Stimulated activated naive CD8-positive, alpha-beta T cell treated with anti-CD3 and anti-CD28 coated beads, Interleukin-15, amount 100 ng/mL, for 72 hours (primary cell): Measurements from ENCODE around the gene ROR1.

ENCODE experiments used
- ATAC-seq: fragments of 150-1000 bp; cut with Tn5 transposase; 2 replicates; pipeline ENCODE4 v1.10.0; 2021; ENCODE audit warnings: mild to moderate bottlenecking, moderate library complexity
- DNase-seq, 2 donors: peaks; one replicate each; pipeline ENCODE4 v3.0.0; 2021 to 2022
- H3K27ac Mint-ChIP-seq, 2 donors: one replicate each; pipeline ENCODE4 v1.8.0; 2022; ENCODE audit warnings: mild to moderate bottlenecking in 2 of 2, mixed read lengths in 2 of 2, moderate library complexity in 2 of 2
- H3K27me3 Mint-ChIP-seq: one replicate; pipeline ENCODE4 v1.8.0; 2022; ENCODE audit warnings: mixed read lengths
- H3K4me1 Mint-ChIP-seq: one replicate; pipeline ENCODE4 v1.8.0; 2022; ENCODE audit warnings: mild to moderate bottlenecking, mixed read lengths
- H3K4me3 Mint-ChIP-seq, 2 donors: one replicate each; pipeline ENCODE4 v1.8.0; 2022; ENCODE audit warnings: mild to moderate bottlenecking in 2 of 2, mixed read lengths in 2 of 2, moderate library complexity in 1 of 2
- H3K9me3 Mint-ChIP-seq, 2 donors: one replicate each; pipeline ENCODE4 v1.8.0; 2022; ENCODE audit warnings: mixed read lengths in 2 of 2

The ROR1 gene

GRCh38 chr1:63921802-63922201 is 148.0 kb downstream of the ROR1 start:
- no peak for DNase-seq
- H3K4me3 Mint-ChIP-seq: no peak overlapping the region
- H3K27me3 Mint-ChIP-seq: no peaks in the 10 kb centered on the region
- no peaks in the 10 kb centered on the region for H3K9me3 Mint-ChIP-seq
- H3K27ac Mint-ChIP-seq: no peak overlapping the region
- ATAC-seq: no peak
- no peaks in the 10 kb centered on the region for H3K4me1 Mint-ChIP-seq

DNA sequence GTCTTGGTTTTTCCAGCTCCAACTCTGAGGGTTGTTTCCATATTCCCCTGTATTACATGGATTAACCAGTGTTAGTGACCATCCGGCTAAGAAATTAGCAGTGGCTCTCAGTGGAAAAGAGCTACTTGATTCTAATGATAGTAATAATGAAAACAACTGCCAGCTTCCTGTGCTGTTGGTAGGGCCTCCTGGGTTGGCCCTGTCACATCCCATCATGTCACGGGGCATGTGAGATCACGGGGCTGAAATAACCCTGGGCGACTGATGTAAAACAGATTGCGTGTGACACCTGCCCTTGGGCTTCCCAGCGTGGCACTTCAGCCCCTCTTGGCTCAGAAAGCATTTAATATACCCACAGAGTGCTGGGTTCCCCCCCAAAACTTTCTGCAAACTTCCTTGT is 149.0 kb downstream of the ROR1 start:
- no peak overlapping the region for H3K4me3 Mint-ChIP-seq

GRCh38 chr1:63923302-63923701 is 149.5 kb downstream of the ROR1 start:
- H3K4me1 Mint-ChIP-seq: no peaks in the 10 kb centered on the region
- ATAC-seq (no peak), DNase-seq (no peak)
- H3K27ac Mint-ChIP-seq: no peak overlapping the region
- no peaks in the 10 kb centered on the region for H3K9me3 Mint-ChIP-seq
- H3K4me3 Mint-ChIP-seq: no peak overlapping the region
- H3K27me3 Mint-ChIP-seq: no peaks in the 10 kb centered on the region

More for the DNA sequence above, 149.0 kb downstream of the ROR1 start:
- Mint-ChIP-seq H3K27me3 (no peaks in the 10 kb centered on the region), H3K9me3 (no peaks in the 10 kb centered on the region), H3K4me1 (no peaks in the 10 kb centered on the region), H3K27ac (no peak overlapping the region)
- ATAC-seq (no peak), DNase-seq (no peak)

GRCh38 chr1:63924600-63924999 is 150.8 kb downstream of the ROR1 start:
- DNase-seq (no peak), ATAC-seq (no peak)
- no peak overlapping the region for H3K27ac Mint-ChIP-seq
- H3K4me3 Mint-ChIP-seq: no peak overlapping the region
- no peaks in the 10 kb centered on the region for H3K27me3 Mint-ChIP-seq
- H3K4me1 Mint-ChIP-seq: no peaks in the 10 kb centered on the region
- no peaks in the 10 kb centered on the region for H3K9me3 Mint-ChIP-seq

DNA sequence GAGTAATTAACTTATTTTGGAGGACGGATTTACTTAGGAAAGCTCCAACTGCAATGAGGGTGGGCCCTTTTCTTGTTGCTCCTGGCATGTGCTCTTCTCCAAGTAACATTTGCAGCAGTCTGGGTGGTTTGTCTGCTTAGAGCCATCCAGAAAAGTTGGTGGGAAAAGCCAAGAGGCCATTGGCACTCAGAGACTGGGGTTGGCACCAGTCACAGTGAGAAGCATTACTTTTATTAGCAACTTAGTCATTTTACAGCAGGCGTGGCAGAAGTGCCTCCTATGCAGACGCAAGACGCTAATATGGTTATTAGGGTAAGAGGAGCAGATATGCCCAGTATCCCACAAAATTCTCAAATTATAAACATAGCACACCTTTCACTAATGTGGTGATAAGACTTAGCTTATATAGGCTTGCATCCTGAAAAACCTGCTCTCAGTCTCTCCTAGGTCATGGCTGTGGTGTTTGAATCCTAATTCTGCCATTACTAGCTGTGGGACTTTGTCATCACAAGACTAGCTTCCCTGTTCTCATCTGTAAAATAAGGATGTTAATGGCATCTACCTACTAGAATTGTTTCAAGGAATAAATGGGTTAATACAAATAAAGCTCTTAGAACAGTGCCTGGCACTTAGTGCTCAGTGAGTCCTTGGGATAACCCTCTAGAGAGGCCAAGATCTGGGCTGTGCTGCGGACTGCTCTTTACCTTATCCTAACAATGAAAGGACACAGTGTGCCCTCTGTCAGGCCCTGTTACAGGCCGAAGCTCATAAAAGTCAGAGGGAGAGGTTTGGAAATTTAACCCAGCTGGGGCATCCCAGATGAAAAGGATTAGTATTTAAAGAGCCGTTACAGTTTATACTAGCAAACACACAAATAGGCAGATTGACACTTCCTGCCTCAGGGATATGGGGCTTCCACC is 154.6 kb downstream of the ROR1 start:
- no peaks in the 10 kb centered on the region for H3K4me1 Mint-ChIP-seq
- H3K9me3 Mint-ChIP-seq: no peaks in the 10 kb centered on the region
- no peaks in the 10 kb centered on the region for H3K27me3 Mint-ChIP-seq
- H3K4me3 Mint-ChIP-seq: no peak overlapping the region
- ATAC-seq (no peak), DNase-seq (no peak)
- H3K27ac Mint-ChIP-seq: no peak overlapping the region

GRCh38 chr1:63929106-63929478 is 155.3 kb downstream of the ROR1 start:
- ATAC-seq: no peak
- Mint-ChIP-seq H3K27me3 (no peaks in the 10 kb centered on the region), H3K4me3 (no peak overlapping the region), H3K9me3 (no peaks in the 10 kb centered on the region), H3K27ac (no peak overlapping the region), H3K4me1 (no peaks in the 10 kb centered on the region)
- no peak for DNase-seq

GRCh38 chr1:63931468-63931867 is 157.7 kb downstream of the ROR1 start:
- no peaks in the 10 kb centered on the region for H3K27me3 Mint-ChIP-seq
- no peak overlapping the region for H3K4me3 Mint-ChIP-seq
- no peak overlapping the region for H3K27ac Mint-ChIP-seq
- H3K9me3 Mint-ChIP-seq: no peaks in the 10 kb centered on the region
- ATAC-seq (no peak), DNase-seq (no peak)
- no peaks in the 10 kb centered on the region for H3K4me1 Mint-ChIP-seq

GRCh38 chr1:63934697-63935096 is 160.9 kb downstream of the ROR1 start:
- no peaks in the 10 kb centered on the region for H3K27me3 Mint-ChIP-seq
- no peaks in the 10 kb centered on the region for H3K9me3 Mint-ChIP-seq
- DNase-seq (no peak), ATAC-seq (no peak)
- H3K27ac Mint-ChIP-seq: no peak overlapping the region
- H3K4me1 Mint-ChIP-seq: no peaks in the 10 kb centered on the region
- no peak overlapping the region for H3K4me3 Mint-ChIP-seq

GRCh38 chr1:63935143-63935542 is 161.3 kb downstream of the ROR1 start:
- no peaks in the 10 kb centered on the region for H3K4me1 Mint-ChIP-seq
- no peak overlapping the region for H3K27ac Mint-ChIP-seq
- H3K27me3 Mint-ChIP-seq: no peaks in the 10 kb centered on the region
- no peak overlapping the region for H3K4me3 Mint-ChIP-seq
- no peak for DNase-seq
- ATAC-seq: no peak
- no peaks in the 10 kb centered on the region for H3K9me3 Mint-ChIP-seq

- Mint-ChIP-seq H3K27ac (no peak overlapping the region), H3K27me3 (no peaks in the 10 kb centered on the region), H3K9me3 (no peaks in the 10 kb centered on the region), H3K4me1 (no peaks in the 10 kb centered on the region), H3K4me3 (no peak overlapping the region)
- DNase-seq: no peak
- ATAC-seq: no peak
Observed at GRCh38 chr1:63935553-63935952, 161.7 kb downstream of the ROR1 start.

GRCh38 chr1:63936276-63936675 is 162.5 kb downstream of the ROR1 start:
- Mint-ChIP-seq H3K27me3 (no peaks in the 10 kb centered on the region), H3K4me1 (no peaks in the 10 kb centered on the region), H3K27ac (no peak overlapping the region), H3K4me3 (no peak overlapping the region), H3K9me3 (no peaks in the 10 kb centered on the region)
- ATAC-seq (no peak), DNase-seq (no peak)

GRCh38 chr1:63936801-63937200 is 163.0 kb downstream of the ROR1 start:
- H3K9me3 Mint-ChIP-seq: no peaks in the 10 kb centered on the region
- DNase-seq: no peak
- no peaks in the 10 kb centered on the region for H3K4me1 Mint-ChIP-seq
- H3K27me3 Mint-ChIP-seq: peaks cover 3% of the 10 kb centered on the region
- ATAC-seq: no peak
- H3K4me3 Mint-ChIP-seq: no peak overlapping the region
- no peak overlapping the region for H3K27ac Mint-ChIP-seq

DNA sequence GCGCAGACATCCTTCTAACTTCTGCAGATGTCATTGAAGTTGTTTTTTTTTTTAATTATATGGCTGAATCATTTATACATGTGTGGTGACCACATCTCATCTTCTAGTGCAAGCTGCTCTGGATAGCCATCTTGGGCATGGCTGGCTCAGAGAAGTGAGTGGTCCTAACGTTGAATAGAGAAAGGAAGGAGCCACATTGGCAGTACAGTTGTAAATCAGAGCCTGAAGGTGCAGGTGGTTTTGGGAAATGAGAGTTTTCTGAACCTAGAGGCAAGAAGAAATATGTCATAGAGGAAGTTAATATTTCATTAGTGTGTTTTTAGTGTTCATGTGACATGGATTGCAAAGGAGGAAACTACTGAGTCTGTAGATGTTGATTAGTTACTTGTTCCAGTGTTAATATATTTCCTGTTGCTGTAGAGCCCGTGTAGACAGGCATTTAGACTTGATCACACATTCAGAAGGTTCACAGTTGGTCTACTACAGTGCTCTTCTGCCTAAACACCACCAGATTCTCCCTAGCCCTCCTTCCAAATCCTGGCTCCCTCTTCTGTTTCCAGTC is 163.7 kb downstream of the ROR1 start:
- DNase-seq (no peak), ATAC-seq (no peak)
- H3K27me3 Mint-ChIP-seq: peaks cover 8% of the 10 kb centered on the region
- H3K27ac Mint-ChIP-seq: no peak overlapping the region
- H3K9me3 Mint-ChIP-seq: no peaks in the 10 kb centered on the region
- H3K4me3 Mint-ChIP-seq: no peak overlapping the region
- H3K4me1 Mint-ChIP-seq: no peaks in the 10 kb centered on the region

- no peak overlapping the region for H3K27ac Mint-ChIP-seq
- H3K4me3 Mint-ChIP-seq: no peak overlapping the region
- peaks cover 8% of the 10 kb centered on the region for H3K27me3 Mint-ChIP-seq
Observed at GRCh38 chr1:63940440-63940839, 166.6 kb downstream of the ROR1 start.

DNA sequence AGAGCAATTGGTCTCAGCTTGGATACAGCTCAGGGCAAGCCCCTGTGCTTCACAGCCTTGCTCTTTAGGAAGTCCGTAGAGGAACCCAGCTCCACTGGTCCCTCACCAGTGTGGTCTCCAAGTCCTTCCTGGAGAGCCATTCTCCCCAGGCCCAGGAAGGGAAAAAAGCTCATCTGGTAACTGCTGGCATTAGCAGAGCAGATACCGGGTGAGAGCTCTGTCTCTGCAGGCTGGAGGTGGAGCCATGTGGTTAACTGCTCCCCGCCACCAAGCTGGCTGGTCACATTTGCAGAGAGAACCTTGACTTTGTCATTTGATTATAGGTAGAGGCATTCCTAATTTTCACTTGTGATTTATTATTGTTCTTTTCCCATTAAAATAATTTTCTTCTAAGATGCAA is 169.6 kb downstream of the ROR1 start:
- peaks cover 8% of the 10 kb centered on the region for H3K27me3 Mint-ChIP-seq
- no peaks in the 10 kb centered on the region for H3K4me1 Mint-ChIP-seq
- no peak for DNase-seq
- no peaks in the 10 kb centered on the region for H3K9me3 Mint-ChIP-seq
- no peak overlapping the region for H3K27ac Mint-ChIP-seq
- no peak overlapping the region for H3K4me3 Mint-ChIP-seq
- no peak for ATAC-seq

More at GRCh38 chr1:63940440-63940839, 166.6 kb downstream of the ROR1 start:
- ATAC-seq (no peak), DNase-seq (no peak)
- Mint-ChIP-seq H3K4me1 (no peaks in the 10 kb centered on the region), H3K9me3 (no peaks in the 10 kb centered on the region)

GRCh38 chr1:63945943-63946342 is 172.1 kb downstream of the ROR1 start:
- peaks cover 8% of the 10 kb centered on the region for H3K27me3 Mint-ChIP-seq
- no peaks in the 10 kb centered on the region for H3K9me3 Mint-ChIP-seq
- DNase-seq (no peak), ATAC-seq (no peak)
- H3K4me3 Mint-ChIP-seq: no peak overlapping the region
- H3K4me1 Mint-ChIP-seq: no peaks in the 10 kb centered on the region
- peak overlapping the region in 1 of 2 donors; percentile 78 for H3K27ac Mint-ChIP-seq
